ENCODE measurements around the gene SLF2.

The SLF2 gene

GRCh38 chr10:101010329-101010728, 97.6 kb downstream of the SLF2 start:
- TF ChIP-seq CTCF (IDR thresholded peaks at IDR 0.05; ENCODE audit: borderline replicate concordance, insufficient read depth, low read depth, low read length) = no peak
- H3K4me3 ChIP-seq (ENCODE audit: low read depth, low read length) = no peak overlapping the region

DNA sequence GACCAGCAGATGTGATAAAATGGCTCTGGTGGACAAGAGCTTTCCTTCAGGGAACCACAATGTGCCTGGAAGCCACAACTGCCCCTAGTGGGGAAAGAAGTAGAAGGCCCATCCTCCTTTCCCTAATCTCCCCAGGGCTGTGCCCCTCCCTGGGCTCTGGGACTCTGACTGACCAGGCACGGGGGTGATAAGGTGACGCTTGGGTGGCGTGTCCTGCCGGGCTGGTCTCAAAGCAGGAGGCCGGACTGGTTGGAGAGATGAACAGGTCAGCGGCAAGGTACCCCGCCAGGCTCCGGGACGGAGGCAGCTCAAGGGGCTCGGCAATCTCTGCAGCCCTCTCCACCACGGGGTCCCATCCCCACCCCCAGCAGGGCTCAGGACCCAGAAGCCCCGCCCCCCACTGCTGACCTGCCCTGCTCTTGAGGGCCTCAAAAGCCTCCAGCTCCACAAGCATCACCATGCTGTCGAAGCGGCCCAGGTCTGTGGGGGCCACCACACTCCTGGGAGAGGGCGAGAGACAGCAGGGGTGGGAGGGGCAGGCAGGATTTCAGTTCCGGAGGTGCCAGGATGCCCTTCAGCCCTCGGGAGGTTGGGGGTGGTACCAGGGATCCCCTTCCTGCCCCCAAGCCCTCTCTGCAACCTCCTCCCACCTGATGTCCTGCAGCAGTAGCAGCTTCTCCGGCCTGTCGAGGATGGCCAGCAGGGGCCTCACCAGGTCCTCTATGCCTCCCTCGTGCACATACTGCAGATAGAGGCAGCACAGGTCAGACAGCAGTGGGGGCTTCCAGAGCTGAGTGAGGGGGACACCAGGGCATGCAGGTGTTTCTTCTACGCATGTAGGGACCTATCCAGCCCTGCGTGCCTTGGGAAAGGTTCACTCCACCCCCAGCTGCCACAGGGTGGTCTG, 99.0 kb downstream of the SLF2 start:
- no peak overlapping the region for H3K4me3 ChIP-seq (ENCODE audit: low read depth, low read length)

DNA sequence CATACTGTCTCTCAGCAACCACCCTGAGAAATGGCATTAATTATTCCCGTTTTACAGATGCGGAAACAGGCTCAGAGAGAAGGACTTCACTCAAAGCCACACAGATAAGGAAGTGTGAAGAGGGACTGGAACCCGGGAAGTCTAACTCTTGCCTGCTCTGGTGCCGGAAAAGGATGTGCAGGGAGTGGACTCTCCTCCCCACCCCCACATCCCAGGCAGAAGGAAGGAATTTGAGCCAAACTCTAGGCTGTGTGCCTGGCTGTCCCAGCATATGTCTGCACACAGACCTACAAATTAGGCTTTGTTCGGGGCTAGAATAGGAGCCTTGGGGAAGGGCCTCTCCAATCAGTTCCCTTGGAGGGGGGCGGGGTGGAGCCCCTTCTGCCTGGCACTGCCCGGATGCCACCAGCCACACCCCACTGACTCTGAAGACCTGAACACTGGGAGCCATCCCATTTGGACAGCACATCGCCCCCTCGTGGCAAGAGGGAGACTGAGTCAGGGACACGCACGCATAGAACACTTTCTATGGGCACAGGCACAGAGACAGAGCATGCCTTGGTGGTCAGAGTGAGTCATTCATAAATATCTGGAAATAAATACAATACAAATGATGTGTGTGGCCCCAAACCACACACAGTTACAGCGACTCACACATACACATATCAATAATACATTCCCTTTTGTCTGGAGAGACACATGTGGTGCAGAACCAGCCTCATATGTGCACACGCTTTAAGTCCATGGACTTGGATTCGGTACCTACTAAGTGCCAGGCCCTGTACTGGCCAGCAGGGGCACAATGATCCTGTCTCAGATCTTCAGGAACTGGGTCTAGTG, 100.0 kb downstream of the SLF2 start:
- TF ChIP-seq CTCF (IDR thresholded peaks at IDR 0.05; ENCODE audit: borderline replicate concordance, insufficient read depth, low read depth, low read length) = peak; percentile 76
- no peak overlapping the region for H3K4me3 ChIP-seq (ENCODE audit: low read depth, low read length)

More for the DNA sequence above, 99.0 kb downstream of the SLF2 start:
- peak; percentile 4; the same call in 1 of the 2 replicates for TF ChIP-seq CTCF (IDR thresholded peaks at IDR 0.05; ENCODE audit: borderline replicate concordance, insufficient read depth, low read depth, low read length)

- TF ChIP-seq CTCF (IDR thresholded peaks at IDR 0.05; ENCODE audit: borderline replicate concordance, insufficient read depth, low read depth, low read length) = no peak
- H3K4me3 ChIP-seq (ENCODE audit: low read depth, low read length) = no peak overlapping the region
These were observed 100.6 kb downstream of the SLF2 start for GRCh38 chr10:101013365-101013825.

DNA sequence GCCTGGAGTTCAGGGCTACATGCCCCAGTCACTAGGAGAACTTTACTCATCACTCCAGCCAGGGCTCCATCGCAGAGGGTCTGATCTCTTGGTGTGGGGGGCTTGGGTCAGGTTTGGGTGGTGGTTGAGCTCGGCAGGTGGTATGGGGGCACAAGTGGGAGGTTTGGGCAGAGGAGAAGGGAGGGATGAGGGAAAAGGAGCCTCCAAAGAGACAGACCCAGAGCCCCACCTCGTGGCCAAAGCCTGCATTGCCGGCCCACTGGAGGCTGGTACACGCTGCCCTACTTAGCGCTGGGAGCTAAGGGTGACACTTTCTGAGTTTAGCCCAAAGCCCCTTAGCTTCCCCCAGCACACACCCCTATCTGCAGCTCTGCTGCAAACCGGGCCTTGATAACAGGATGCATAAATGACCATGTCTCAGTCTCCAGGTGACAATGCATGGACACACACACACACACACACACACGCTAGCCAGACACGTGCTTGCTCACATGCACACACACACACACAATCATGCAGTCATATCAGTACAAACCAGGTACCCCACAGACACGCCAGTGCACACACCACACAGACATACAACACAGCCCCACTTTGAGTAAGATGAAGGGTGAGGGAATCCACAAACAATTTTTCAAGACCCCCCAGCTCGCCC, 101.6 kb downstream of the SLF2 start:
- H3K4me3 ChIP-seq (ENCODE audit: low read depth, low read length) = no peak overlapping the region
- peak; percentile 98 for TF ChIP-seq CTCF (IDR thresholded peaks at IDR 0.05; ENCODE audit: borderline replicate concordance, insufficient read depth, low read depth, low read length)
